Left hindlimb (tissue), 1 donor: ENCODE measurements around the gene CBLN3.

Source experiments
- DNase-seq: peaks from one replicate; pipeline ENCODE4 v3.0.0-alpha.2; 2018

CBLN3 gene

GRCh38 chr14:24378981-24379906 is 50.2 kb downstream of the CBLN3 start:
- DNase-seq = no peak

GRCh38 chr14:24378327-24378726 is 51.1 kb downstream of the CBLN3 start:
- no peak for DNase-seq

- DNase-seq = no peak
These were observed 51.8 kb downstream of the CBLN3 start for GRCh38 chr14:24377657-24378056.

- DNase-seq = no peak
These were observed 52.3 kb downstream of the CBLN3 start for GRCh38 chr14:24377126-24377525.
